Neuronal stem cell (in vitro differentiated cells): ENCODE results near the gene STK32C.

Experiments used
- DNase-seq: peaks from one replicate; pipeline ENCODE4 v3.0.0-alpha.2; 2013; ENCODE audit warnings: low spot score
- H2AFZ ChIP-seq: one replicate; pipeline ENCODE4 v1.6.1; 2013; ENCODE audit warnings: mild to moderate bottlenecking, low read length, inconsistent platforms
- H2AK5ac ChIP-seq: 2 replicates; pipeline ENCODE4 v1.6.1; 2013; ENCODE audit warnings: low read depth, mild to moderate bottlenecking, inconsistent platforms, low read length, moderate library complexity, mixed read lengths
- H2BK120ac ChIP-seq: 2 replicates; pipeline ENCODE4 v1.6.1; 2013; ENCODE audit warnings: low read depth, mild to moderate bottlenecking, inconsistent platforms, low read length, moderate library complexity, mixed read lengths
- H2BK12ac ChIP-seq: one replicate; pipeline ENCODE4 v1.6.1; 2013; ENCODE audit warnings: low read length, inconsistent platforms
- H2BK15ac ChIP-seq: 2 replicates; pipeline ENCODE4 v1.6.1; 2013; ENCODE audit warnings: mild to moderate bottlenecking, low read length, inconsistent platforms, mixed read lengths
- H2BK5ac ChIP-seq: one replicate; pipeline ENCODE4 v1.6.1; 2013; ENCODE audit warnings: inconsistent platforms, mild to moderate bottlenecking, low read length, moderate library complexity
- H3K14ac ChIP-seq: one replicate; pipeline ENCODE4 v1.6.1; 2013; ENCODE audit warnings: low read length, inconsistent platforms
- H3K18ac ChIP-seq: 2 replicates; pipeline ENCODE4 v1.6.1; 2013; ENCODE audit warnings: low read length, inconsistent platforms
- H3K23ac ChIP-seq: 2 replicates; pipeline ENCODE4 v1.6.1; 2013; ENCODE audit warnings: low read depth, mild to moderate bottlenecking, mixed read lengths, low read length, inconsistent platforms; ENCODE audit not compliant: poor library complexity
- H3K27ac ChIP-seq: replicated peaks from 3 replicates; pipeline ENCODE4 v1.5.1; 2013; ENCODE audit warnings: low read length, inconsistent platforms
- H3K27me3 ChIP-seq, 3 experiments: 2 replicates each; pipeline ENCODE4 v1.6.1; 2013; ENCODE audit warnings: low read length in 3 of 3, mild to moderate bottlenecking in 2 of 3, inconsistent platforms in 1 of 3, low read depth in 1 of 3, mixed read lengths in 1 of 3, moderate library complexity in 1 of 3; ENCODE audit not compliant: control insufficient read depth in 3 of 3, insufficient read depth in 3 of 3
- H3K36me3 ChIP-seq, 2 donors: replicated peaks in 1 of 2; 2 replicates each; pipeline ENCODE4 v1.6.1; 2013; ENCODE audit warnings: low read length in 2 of 2; ENCODE audit not compliant: control insufficient read depth in 2 of 2, insufficient read depth in 2 of 2
- H3K4ac ChIP-seq: 2 replicates; pipeline ENCODE4 v1.6.1; 2013; ENCODE audit warnings: inconsistent platforms, mild to moderate bottlenecking, low read length, moderate library complexity
- H3K4me1 ChIP-seq, 2 donors: 1 replicate in 1 of 2; 2 replicates in 1 of 2; pipeline ENCODE4 v1.6.1; 2013; ENCODE audit warnings: low read length in 2 of 2, low read depth in 1 of 2; ENCODE audit not compliant: control insufficient read depth in 2 of 2, insufficient read depth in 1 of 2
- H3K4me2 ChIP-seq: one replicate; pipeline ENCODE4 v1.6.1; 2013; ENCODE audit warnings: mild to moderate bottlenecking, low read length, inconsistent platforms; ENCODE audit not compliant: insufficient read depth, poor library complexity, severe bottlenecking
- H3K4me3 ChIP-seq, 2 donors: 2 replicates each; pipeline ENCODE4 v1.5.1; 2013; ENCODE audit warnings: low read length in 2 of 2, mild to moderate bottlenecking in 2 of 2, inconsistent platforms in 1 of 2, moderate library complexity in 1 of 2
- H3K79me1 ChIP-seq: one replicate; pipeline ENCODE4 v1.6.1; 2013; ENCODE audit warnings: low read depth, mild to moderate bottlenecking, inconsistent platforms, low read length, moderate library complexity
- H3K9ac ChIP-seq: one replicate; pipeline ENCODE4 v1.6.1; 2013; ENCODE audit warnings: mild to moderate bottlenecking, low read depth, low read length, inconsistent platforms; ENCODE audit not compliant: poor library complexity
- H3K9me3 ChIP-seq, 2 donors: replicated peaks in 1 of 2; 2 replicates each; pipeline versions ENCODE3 to v1.6.1; 2013; ENCODE audit warnings: low read length in 2 of 2, mild to moderate bottlenecking in 2 of 2, inconsistent platforms in 1 of 2, low read depth in 1 of 2, mixed read lengths in 1 of 2, moderate library complexity in 1 of 2; ENCODE audit not compliant: control insufficient read depth in 2 of 2, insufficient read depth in 1 of 2
- H4K8ac ChIP-seq: one replicate; pipeline ENCODE4 v1.6.1; 2013; ENCODE audit warnings: low read depth, mild to moderate bottlenecking, inconsistent platforms, low read length, moderate library complexity
- H4K91ac ChIP-seq: one replicate; pipeline ENCODE4 v1.6.1; 2013; ENCODE audit warnings: low read length, low read depth, mild to moderate bottlenecking, inconsistent platforms; ENCODE audit not compliant: poor library complexity
- WGBS, 2 donors: extraction: QIAGEN DNeasy Blood & Tissue Kit; methylation state at CpG; one replicate each; pipeline ENCODE4 v1.1.7; 2013; ENCODE audit warnings: missing lambda C conversion rate in 2 of 2, mixed read lengths in 1 of 2; ENCODE audit not compliant: insufficient read length in 2 of 2, insufficient replicate concordance in 1 of 2; ENCODE audit errors: extremely low coverage in 2 of 2; 5-methylcytosine and 5-hydroxymethylcytosine counted together

The STK32C gene

GRCh38 chr10:132311338-132311939 is 3.7 kb upstream of the STK32C start:
- Histone ChIP-seq H2BK120ac (no peak overlapping the region), H3K18ac (no peak overlapping the region)
- no peak for DNase-seq

GRCh38 chr10:132310701-132311337 is 3.1 kb upstream of the STK32C start:
- no peak overlapping the region for H3K27ac ChIP-seq
- no peak for DNase-seq
- peaks cover 7 to 33% (median 12%) of the 10 kb centered on the region in 3 experiments for H3K27me3 ChIP-seq

More at GRCh38 chr10:132311338-132311939, 3.7 kb upstream of the STK32C start:
- H4K8ac ChIP-seq, result no peak overlapping the region
- H3K27me3 ChIP-seq, result peaks cover 7 to 29% (median 12%) of the 10 kb centered on the region in 3 experiments
- H3K4me3 ChIP-seq, result no peak overlapping the region
- no CpG with 5 or more reads among the region's 18 CpGs for whole genome bisulfite sequencing, 2 donors
- no peak overlapping the region for H4K91ac ChIP-seq
- H2AK5ac ChIP-seq, result no peak overlapping the region
- no peak overlapping the region for H3K4me2 ChIP-seq
- no peak overlapping the region for H3K4ac ChIP-seq
- H2BK5ac ChIP-seq, result no peak overlapping the region
- no peak overlapping the region for H3K14ac ChIP-seq
- no peak overlapping the region for H3K27ac ChIP-seq
- H3K9ac ChIP-seq, result no peak overlapping the region
- H3K4me1 ChIP-seq, result peaks cover 10 to 15% of the 10 kb centered on the region in 2 donors
- H3K36me3 ChIP-seq, result no peaks in the 10 kb centered on the region
- H3K79me1 ChIP-seq, result no peaks in the 10 kb centered on the region
- no peak overlapping the region for H2AFZ ChIP-seq
- H2BK15ac ChIP-seq, result no peak overlapping the region
- no peak overlapping the region for H2BK12ac ChIP-seq
- peaks cover 0 to 6% of the 10 kb centered on the region in 2 donors for H3K9me3 ChIP-seq
- H3K23ac ChIP-seq, result no peak overlapping the region

DNA sequence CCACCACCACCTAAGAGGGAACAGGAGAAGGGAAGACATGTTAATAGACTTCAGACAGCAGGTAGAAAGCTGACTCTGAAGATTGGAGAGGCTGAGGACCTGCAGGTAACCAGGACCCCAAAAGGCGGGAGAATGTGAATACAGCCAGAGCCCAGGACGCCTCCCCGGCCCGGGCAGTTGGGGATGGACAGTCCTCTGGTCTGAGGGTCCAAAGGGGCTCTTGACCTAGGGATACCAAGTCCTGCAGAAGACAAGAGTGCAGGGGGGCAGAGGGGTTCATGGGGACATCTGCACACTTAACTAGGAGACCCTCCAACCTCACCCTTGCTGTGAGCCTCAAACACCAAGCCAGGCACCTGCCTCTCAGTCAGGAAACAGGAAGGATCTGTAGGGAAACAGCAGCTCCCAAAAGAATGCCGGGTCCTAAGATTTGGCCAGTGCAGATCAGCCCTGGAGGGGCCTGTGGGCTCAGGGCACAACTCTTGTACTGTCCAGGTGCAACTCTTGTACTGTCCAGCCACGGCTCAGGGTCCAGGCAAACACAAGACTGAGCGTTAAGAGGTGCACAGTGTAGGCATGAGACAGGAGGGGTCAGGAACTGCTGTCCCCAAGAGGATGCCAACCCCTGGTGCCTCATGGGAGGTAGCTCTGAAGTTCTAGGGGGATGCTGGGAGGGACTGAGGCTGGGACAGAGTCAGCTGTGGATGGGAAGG is 2.3 kb upstream of the STK32C start:
- H2BK5ac ChIP-seq, result no peak overlapping the region
- WGBS, 2 donors, result no CpG with 5 or more reads among the region's 7 CpGs
- no peak overlapping the region for H2AK5ac ChIP-seq
- no peak overlapping the region for H3K14ac ChIP-seq
- H3K4ac ChIP-seq, result no peak overlapping the region
- peaks cover 0 to 3% of the 10 kb centered on the region in 2 donors for H3K36me3 ChIP-seq
- no peak overlapping the region for H4K8ac ChIP-seq
- no peak overlapping the region for H3K4me3 ChIP-seq
- no peak overlapping the region for H3K4me2 ChIP-seq
- H3K4me1 ChIP-seq, result peaks cover 10 to 15% of the 10 kb centered on the region in 2 donors
- no peak overlapping the region for H4K91ac ChIP-seq
- peak overlapping the region; percentile 1 for H3K23ac ChIP-seq
- H3K79me1 ChIP-seq, result no peaks in the 10 kb centered on the region
- H3K9me3 ChIP-seq, result peaks cover 8 to 17% of the 10 kb centered on the region in 2 donors
- H2BK120ac ChIP-seq, result no peak overlapping the region
- H2BK15ac ChIP-seq, result no peak overlapping the region
- H3K27ac ChIP-seq, result no peak overlapping the region
- no peak overlapping the region for H2BK12ac ChIP-seq
- no peak for DNase-seq
- no peak overlapping the region for H2AFZ ChIP-seq
- peaks cover 7 to 35% (median 12%) of the 10 kb centered on the region in 3 experiments for H3K27me3 ChIP-seq
- no peak overlapping the region for H3K9ac ChIP-seq
- H3K18ac ChIP-seq, result no peak overlapping the region

More at GRCh38 chr10:132310701-132311337, 3.1 kb upstream of the STK32C start:
- Histone ChIP-seq H3K79me1 (no peaks in the 10 kb centered on the region), H3K23ac (peak overlapping the region; percentile 1), H2BK15ac (no peak overlapping the region), H4K91ac (no peak overlapping the region), H2BK5ac (no peak overlapping the region), H2BK12ac (no peak overlapping the region), H4K8ac (no peak overlapping the region), H3K14ac (no peak overlapping the region), H3K4me2 (no peak overlapping the region), H3K4ac (no peak overlapping the region), H3K9ac (no peak overlapping the region), H3K4me1 (peaks cover 10 to 15% of the 10 kb centered on the region in 2 donors), H2BK120ac (no peak overlapping the region), H3K9me3 (peaks cover 3 to 11% of the 10 kb centered on the region in 2 donors), H3K4me3 (no peak overlapping the region), H2AK5ac (no peak overlapping the region), H3K18ac (no peak overlapping the region), H3K36me3 (peaks cover 0 to 3% of the 10 kb centered on the region in 2 donors), H2AFZ (no peak overlapping the region)
- no CpG with 5 or more reads among the region's 17 CpGs for WGBS, 2 donors

DNA sequence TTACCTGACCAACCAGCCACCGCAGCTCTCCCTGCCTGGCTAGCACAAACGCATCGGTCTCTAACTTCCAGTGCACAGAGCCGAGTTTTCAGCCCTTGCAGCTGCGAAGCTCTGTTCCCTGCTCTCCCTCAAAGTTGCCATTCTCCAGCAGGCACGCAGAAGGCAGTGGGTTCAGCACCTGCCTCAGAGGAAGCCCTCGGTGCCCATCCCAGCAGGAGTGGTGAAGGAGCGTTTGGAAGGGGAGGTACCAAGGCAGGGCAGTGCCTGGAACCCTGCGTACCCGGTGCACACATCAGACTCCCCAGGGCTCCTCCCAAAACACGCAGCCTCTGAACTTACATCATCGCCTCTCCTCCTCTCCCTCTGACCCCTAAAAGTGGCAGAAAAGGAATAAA is 1.7 kb upstream of the STK32C start:
- H4K91ac ChIP-seq, result no peak overlapping the region
- peak overlapping the region; percentile 47 for H3K14ac ChIP-seq
- H3K27me3 ChIP-seq, result peaks cover 7 to 35% (median 12%) of the 10 kb centered on the region in 3 experiments
- H2AFZ ChIP-seq, result no peak overlapping the region
- H3K9ac ChIP-seq, result no peak overlapping the region
- H3K36me3 ChIP-seq, result peaks cover 0 to 3% of the 10 kb centered on the region in 2 donors
- H3K23ac ChIP-seq, result peak overlapping the region; percentile 5
- H3K4ac ChIP-seq, result no peak overlapping the region
- WGBS, 2 donors, result no CpG with 5 or more reads among the region's 12 CpGs
- H2BK120ac ChIP-seq, result no peak overlapping the region
- peak overlapping the region; percentile 41 for H2BK12ac ChIP-seq
- no peak overlapping the region for H3K4me3 ChIP-seq
- H4K8ac ChIP-seq, result no peak overlapping the region
- H3K79me1 ChIP-seq, result no peaks in the 10 kb centered on the region
- no peak overlapping the region for H3K18ac ChIP-seq
- H3K9me3 ChIP-seq, result peaks cover 8 to 17% of the 10 kb centered on the region in 2 donors
- H2BK15ac ChIP-seq, result no peak overlapping the region
- peaks cover 10 to 15% of the 10 kb centered on the region in 2 donors for H3K4me1 ChIP-seq
- peak overlapping the region; percentile 54 for H2AK5ac ChIP-seq
- no peak for DNase-seq
- H3K27ac ChIP-seq, result no peak overlapping the region
- H3K4me2 ChIP-seq, result no peak overlapping the region
- H2BK5ac ChIP-seq, result no peak overlapping the region
